Retinal pigment epithelial cell (primary cell): ENCODE results near the gene NSD1.

Experiments used
- DNase-seq: peaks from one replicate; pipeline ENCODE4 v3.0.0-alpha.2; 2010; ENCODE audit warnings: low read depth
- H3K4me3 ChIP-seq: 2 replicates; pipeline ENCODE4 v1.5.1; 2011; ENCODE audit warnings: mild to moderate bottlenecking, low read length, control low read depth, moderate library complexity
- TF ChIP-seq, protein P1 (sequence below): conservative IDR thresholded peaks from 2 replicates; pipeline ENCODE4 v1.5.1; 2011; ENCODE audit warnings: low read depth, low read length, control low read depth, inconsistent platforms

The NSD1 gene

DNA sequence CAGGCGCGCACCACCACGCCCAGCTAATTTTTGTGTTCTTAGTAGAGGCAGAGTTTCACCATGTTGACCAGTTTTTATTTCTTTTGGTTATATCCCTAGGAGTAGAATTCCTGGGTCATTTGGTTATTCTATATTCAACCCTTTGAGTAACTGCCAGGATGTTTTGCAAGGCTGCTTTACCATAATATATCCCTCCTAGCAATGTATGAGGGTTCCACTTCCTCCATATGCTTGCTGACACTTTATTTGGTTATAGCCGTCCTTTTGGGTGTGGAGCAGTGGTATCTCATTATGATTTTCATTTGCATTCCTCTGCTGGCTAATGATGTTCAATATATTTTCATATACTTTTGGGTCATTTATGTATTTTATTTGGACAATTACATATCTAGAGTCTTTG lies 88.7 kb downstream of the NSD1 start:
- H3K4me3 ChIP-seq, result no peak overlapping the region
- TF ChIP-seq, protein P1, sequence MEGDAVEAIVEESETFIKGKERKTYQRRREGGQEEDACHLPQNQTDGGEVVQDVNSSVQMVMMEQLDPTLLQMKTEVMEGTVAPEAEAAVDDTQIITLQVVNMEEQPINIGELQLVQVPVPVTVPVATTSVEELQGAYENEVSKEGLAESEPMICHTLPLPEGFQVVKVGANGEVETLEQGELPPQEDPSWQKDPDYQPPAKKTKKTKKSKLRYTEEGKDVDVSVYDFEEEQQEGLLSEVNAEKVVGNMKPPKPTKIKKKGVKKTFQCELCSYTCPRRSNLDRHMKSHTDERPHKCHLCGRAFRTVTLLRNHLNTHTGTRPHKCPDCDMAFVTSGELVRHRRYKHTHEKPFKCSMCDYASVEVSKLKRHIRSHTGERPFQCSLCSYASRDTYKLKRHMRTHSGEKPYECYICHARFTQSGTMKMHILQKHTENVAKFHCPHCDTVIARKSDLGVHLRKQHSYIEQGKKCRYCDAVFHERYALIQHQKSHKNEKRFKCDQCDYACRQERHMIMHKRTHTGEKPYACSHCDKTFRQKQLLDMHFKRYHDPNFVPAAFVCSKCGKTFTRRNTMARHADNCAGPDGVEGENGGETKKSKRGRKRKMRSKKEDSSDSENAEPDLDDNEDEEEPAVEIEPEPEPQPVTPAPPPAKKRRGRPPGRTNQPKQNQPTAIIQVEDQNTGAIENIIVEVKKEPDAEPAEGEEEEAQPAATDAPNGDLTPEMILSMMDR, result no peak
- no peak for DNase-seq

DNA sequence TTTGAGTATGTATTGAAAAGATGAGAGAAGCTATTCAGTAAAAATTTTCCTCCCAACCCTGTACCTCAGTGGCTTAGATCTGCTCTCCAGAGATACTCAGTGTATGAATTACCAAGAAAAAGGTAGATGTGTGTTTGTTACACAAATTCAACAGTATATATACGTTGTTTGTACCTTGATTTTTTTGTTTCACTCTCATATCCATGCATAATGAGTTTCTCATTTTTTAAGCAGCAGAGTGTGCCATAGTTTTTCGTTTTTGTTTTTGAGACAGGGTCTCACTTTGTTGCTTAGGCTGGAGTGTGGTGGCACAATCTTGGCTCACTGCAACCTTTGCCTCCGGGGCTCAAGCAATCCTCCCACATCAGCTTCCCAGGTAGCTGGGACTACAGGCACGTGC lies 92.2 kb downstream of the NSD1 start:
- H3K4me3 ChIP-seq, result no peak overlapping the region
- DNase-seq, result no peak
- TF ChIP-seq, protein P1, result no peak

DNA sequence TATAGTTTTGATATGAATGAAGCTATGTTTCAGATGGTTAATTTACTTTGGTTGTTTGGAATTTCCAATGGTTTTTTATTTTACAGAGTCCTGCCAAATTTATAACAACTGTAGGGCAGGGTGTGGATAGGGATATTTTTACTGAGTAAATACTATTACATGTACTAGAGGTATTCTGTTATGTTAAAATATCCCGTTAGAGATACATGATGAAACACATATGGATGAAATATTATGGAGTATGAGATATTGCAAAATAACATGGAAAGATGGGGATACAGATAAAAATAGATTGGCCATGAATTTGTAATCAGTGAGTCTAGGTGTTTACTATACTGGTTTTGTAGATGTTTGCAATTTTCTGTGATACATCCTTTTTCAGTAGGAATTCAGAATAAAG lies 93.3 kb downstream of the NSD1 start:
- TF ChIP-seq, protein P1, result no peak
- no peak overlapping the region for H3K4me3 ChIP-seq
- DNase-seq, result no peak

DNA sequence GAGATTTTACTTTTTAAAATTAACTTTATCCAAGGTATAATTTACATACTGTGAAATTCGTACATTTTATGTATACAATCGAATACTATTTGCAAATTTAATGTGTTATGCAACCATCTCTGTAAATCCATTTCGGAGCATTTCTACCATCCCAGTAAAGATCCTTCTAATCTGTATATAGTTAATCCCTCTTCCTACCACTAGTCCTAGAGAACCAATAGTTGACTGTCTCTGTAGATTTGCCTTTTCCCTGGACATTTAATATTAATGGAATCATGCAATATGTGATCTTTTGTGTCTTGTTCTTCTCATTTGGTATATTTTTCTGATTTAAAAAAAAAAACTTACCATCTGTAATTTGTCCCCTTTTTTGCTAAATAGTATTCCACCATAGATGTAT lies 95.2 kb downstream of the NSD1 start:
- TF ChIP-seq, protein P1, result no peak
- H3K4me3 ChIP-seq, result no peak overlapping the region
- no peak for DNase-seq

DNA sequence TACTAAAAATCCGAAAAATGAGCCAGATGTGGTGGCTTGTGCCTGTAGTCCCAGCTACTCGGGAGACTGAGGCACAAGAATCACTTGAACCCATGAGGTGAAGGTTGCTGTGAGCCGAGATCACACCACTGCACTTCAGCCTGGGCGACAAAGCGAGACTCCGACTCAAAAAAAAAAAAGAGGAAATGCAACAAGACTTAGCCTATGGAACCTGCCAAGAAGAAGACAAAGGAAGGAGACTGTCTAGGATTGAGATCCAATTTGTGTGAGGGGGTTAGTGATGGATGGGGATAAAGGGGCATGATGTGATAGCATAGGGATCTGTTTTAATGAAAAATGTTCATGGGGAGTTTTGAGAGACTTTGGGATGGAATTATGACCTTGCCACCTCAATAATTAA lies 97.1 kb downstream of the NSD1 start:
- no peak overlapping the region for H3K4me3 ChIP-seq
- TF ChIP-seq, protein P1, result no peak
- DNase-seq, result no peak

DNA sequence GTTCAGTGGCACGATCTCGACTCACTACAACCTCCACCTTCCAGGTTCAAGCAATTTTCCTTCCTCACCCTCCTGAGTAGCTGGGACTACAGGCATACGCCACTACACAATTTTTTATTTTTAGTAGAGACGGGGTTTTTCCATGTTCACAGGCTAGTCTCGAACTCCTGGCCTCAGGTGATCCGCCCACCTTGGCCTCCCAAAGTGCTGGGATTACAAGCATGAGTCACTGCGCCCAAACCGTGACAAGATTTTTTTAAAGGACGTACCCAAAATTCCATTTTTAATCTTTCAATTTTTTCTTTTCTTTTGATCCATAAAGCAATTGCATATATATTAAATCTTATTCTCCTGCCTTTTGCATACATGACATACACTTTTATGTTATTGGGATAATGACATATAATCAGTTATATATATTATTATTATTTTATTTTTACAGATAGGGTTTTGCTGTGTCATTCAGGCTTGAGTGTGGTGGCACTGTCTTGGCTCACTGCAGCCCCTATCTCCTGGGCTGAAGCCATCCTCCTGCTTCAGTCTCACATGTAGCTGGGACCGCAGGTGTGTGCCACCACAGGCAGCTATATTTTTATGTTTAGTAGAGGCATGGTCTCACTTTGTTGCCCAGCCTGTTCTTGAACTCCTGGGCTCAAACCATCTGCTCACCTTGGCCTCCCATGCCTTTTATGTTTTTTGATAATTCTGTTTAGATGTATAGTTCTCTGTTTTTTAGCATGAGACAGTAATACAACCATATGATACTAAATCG lies 98.1 kb downstream of the NSD1 start:
- no peak overlapping the region for H3K4me3 ChIP-seq
- TF ChIP-seq, protein P1, result no peak
- DNase-seq, result no peak

DNA sequence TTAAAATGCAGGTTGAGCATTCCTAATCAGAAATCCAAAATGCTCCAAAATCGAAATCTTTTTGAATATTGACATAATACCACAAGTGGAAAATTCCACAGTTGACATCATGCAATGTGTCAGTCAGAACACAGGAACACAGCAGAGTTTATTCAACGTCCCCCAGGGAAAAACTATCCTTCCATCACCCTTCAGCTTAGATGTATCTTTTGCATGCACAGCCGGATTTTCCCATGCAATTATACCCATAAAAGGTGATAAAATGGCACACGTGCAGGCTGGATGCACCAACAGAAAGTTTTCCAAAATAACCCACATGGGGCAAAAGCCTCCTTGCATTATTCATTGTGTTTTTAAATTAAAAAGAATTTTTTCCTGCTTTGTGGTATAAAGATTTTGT lies 98.8 kb downstream of the NSD1 start:
- TF ChIP-seq, protein P1, result no peak
- DNase-seq, result no peak

More for the DNA sequence above, 98.8 kb downstream of the NSD1 start:
- H3K4me3 ChIP-seq, result no peak overlapping the region
